SH-SY5Y (cell line): ENCODE data around the gene ADGRG4.

Experiments used
- GATA2 ChIP-seq: IDR thresholded peaks from 2 replicates; pipeline ENCODE4 v1.6.1; 2011; ENCODE audit warnings: mild to moderate bottlenecking, low read depth, low read length
- GATA3 ChIP-seq: IDR thresholded peaks from 2 replicates; pipeline ENCODE4 v1.6.1; 2011; ENCODE audit warnings: low read depth, mild to moderate bottlenecking, low read length, moderate library complexity

DNA sequence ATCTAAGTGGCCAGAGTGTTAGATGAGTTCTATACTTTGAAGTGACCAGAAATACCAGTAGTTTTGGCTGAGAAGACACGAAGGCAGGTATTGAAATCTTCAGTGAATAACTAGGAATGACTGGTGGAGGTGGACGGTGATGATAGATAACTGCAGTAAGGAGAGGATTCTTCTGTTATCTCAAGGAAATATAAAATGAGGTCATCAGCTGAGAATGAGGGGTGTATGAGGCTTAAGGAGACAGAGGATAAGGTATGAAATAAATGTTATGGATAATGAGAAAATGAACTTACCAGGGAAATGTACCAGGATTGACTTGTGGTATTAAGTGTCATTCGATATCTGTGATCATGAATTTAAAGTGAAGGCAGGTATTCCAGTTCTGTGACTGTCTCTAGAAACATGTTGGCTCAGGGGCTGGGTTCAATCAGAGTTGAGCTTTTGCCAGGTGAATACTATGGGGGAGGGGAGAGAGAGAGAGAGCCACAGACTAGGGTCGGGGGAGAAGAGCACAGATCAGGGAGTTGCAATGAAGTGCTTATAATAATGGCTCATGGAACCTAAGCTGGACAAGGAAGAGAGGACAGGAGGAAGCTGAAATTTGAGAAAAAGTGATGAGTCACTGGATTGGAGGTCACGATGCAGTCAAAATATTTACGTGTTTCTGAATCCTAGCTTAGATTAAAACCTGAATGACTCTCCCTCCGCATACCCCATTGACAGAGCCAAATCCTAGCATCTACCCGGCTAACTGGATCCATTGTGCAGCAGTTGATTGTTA is 149.5 kb downstream of the ADGRG4 start:
- TF ChIP-seq GATA2 (no peak), GATA3 (no peak)
